ENCODE results near the gene FAM47E.

FAM47E gene

GRCh38 chr4:76313547-76313946 is 62.0 kb downstream of the FAM47E start:
- DNase-seq (ENCODE audit: low read depth): no peak
- TF ChIP-seq CTCF (conservative IDR thresholded peaks at IDR 0.05; ENCODE audit: low read depth, low read length): no peak
- H3K4me3 ChIP-seq (ENCODE audit: low read depth, low read length): no peak overlapping the region

GRCh38 chr4:76315267-76315918 is 63.9 kb downstream of the FAM47E start:
- no peak for TF ChIP-seq CTCF (conservative IDR thresholded peaks at IDR 0.05; ENCODE audit: low read depth, low read length)
- no peak overlapping the region for H3K4me3 ChIP-seq (ENCODE audit: low read depth, low read length)
- no peak for DNase-seq (ENCODE audit: low read depth)

- TF ChIP-seq CTCF (conservative IDR thresholded peaks at IDR 0.05; ENCODE audit: low read depth, low read length): no peak
- DNase-seq (ENCODE audit: low read depth): no peak
- no peak overlapping the region for H3K4me3 ChIP-seq (ENCODE audit: low read depth, low read length)
These were observed 64.6 kb downstream of the FAM47E start for GRCh38 chr4:76316131-76316530.

- TF ChIP-seq CTCF (conservative IDR thresholded peaks at IDR 0.05; ENCODE audit: low read depth, low read length): no peak
- DNase-seq (ENCODE audit: low read depth): no peak
These were observed 70.7 kb downstream of the FAM47E start for GRCh38 chr4:76322236-76322635.

GRCh38 chr4:76325072-76325471 is 73.6 kb downstream of the FAM47E start:
- no peak for TF ChIP-seq CTCF (conservative IDR thresholded peaks at IDR 0.05; ENCODE audit: low read depth, low read length)
- DNase-seq (ENCODE audit: low read depth): no peak
- H3K4me3 ChIP-seq (ENCODE audit: low read depth, low read length): no peak overlapping the region

More at GRCh38 chr4:76322236-76322635, 70.7 kb downstream of the FAM47E start:
- no peak overlapping the region for H3K4me3 ChIP-seq (ENCODE audit: low read depth, low read length)

GRCh38 chr4:76326515-76326914 is 75.0 kb downstream of the FAM47E start:
- no peak overlapping the region for H3K4me3 ChIP-seq (ENCODE audit: low read depth, low read length)
- DNase-seq (ENCODE audit: low read depth): no peak
- TF ChIP-seq CTCF (conservative IDR thresholded peaks at IDR 0.05; ENCODE audit: low read depth, low read length): no peak
